ENCODE results near the gene TOX3. TPM values are rescaled to one million over a fixed set of nuclear protein-coding genes. Genes with fewer than 3 reads are reported as not detected.

The TOX3 gene
- total RNA-seq, 1 experiment from 2014 or later, result 20.2 TPM

DNA sequence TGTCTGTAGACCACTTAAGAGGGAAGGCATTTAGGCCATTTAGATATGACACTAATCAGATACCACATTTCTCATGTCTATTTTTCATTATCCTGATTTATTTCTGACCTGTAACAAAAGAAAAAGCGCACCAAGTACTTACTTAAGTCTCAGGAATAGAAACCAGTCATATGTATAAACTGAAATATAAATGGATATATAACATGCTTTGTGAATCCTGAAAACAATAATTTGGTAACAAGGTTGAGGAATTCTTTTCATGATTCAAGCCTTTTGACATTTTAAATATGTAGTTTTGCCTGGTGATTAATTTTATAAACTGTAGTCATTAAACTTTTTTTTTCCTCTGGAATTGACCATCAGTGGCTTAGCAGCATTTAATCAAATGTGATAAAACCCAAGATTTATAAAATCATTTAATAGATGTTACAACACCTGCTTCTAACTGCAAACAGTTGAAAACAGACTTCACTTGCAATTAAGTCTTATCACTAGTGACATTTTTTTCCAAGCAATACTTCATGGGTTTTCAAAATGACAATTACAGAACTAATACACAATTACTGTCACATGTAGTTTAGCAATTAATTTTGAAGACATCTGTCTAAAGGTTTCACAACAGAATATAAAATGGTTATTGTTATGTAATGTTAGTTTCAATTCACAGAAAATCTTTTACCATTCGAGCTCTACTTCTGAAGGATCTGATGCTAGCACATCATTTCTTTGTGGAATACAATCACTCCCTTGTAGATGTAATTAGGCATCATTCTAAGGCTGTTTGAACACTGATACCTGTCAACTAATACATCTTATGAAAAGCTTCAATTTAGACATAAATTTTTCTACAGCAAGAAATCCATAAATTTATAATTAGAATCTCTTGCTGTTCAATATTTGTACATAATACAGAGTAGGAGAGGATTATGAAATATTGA, 110.3 kb downstream of the TOX3 start:
- peaks cover 27 to 34% (median 31%) of the 10 kb centered on the region in 3 experiments for H3K36me3 Mint-ChIP-seq (ENCODE audit: insufficient read depth in 1 of 3, low read depth in 3 of 3)
- no CpG with 5 or more reads among the region's 2 CpGs for WGBS (ENCODE audit: extremely low coverage, insufficient read length, low lambda C conversion rate)
- H3K27me3 ChIP-seq (ENCODE audit: insufficient read depth, low read length), result no peaks in the 10 kb centered on the region
- H2BK5ac ChIP-seq (ENCODE audit: insufficient read length, low read length), result no peak overlapping the region
- no peaks in the 10 kb centered on the region for H4K20me1 ChIP-seq (ENCODE audit: control insufficient read depth, insufficient read depth, insufficient read length)
- H2BK120ac ChIP-seq (ENCODE audit: low read depth, low read length, poor library complexity, severe bottlenecking), result no peak overlapping the region
- no peak overlapping the region for H2BK15ac ChIP-seq (ENCODE audit: low read depth, low read length)
- no peak overlapping the region for H3K23ac ChIP-seq (ENCODE audit: insufficient read length, low read depth, low read length)
- no peak overlapping the region for H3K27ac ChIP-seq (ENCODE audit: insufficient read length, low read depth, low read length)
- no peak overlapping the region for H3K27ac Mint-ChIP-seq
- no peak overlapping the region for H2AFZ ChIP-seq (ENCODE audit: low read length)
- H3K23me2 ChIP-seq (ENCODE audit: insufficient read length, low read depth, low read length, poor library complexity, severe bottlenecking), result no peaks in the 10 kb centered on the region
- H3K79me2 ChIP-seq (ENCODE audit: insufficient read depth, low read length), result no peaks in the 10 kb centered on the region
- H3K14ac ChIP-seq (ENCODE audit: insufficient read depth, low read length), result no peak overlapping the region
- no peak overlapping the region for H4K8ac ChIP-seq (replicated peaks; ENCODE audit: insufficient read length, low read depth, low read length)
- H4K91ac ChIP-seq (ENCODE audit: insufficient read length, low read depth, low read length), result no peak overlapping the region
- H3K4me1 ChIP-seq (ENCODE audit: insufficient read depth, low read length), result peaks cover 4% of the 10 kb centered on the region; the same call in 1 of the 2 replicates
- no peak overlapping the region for H3K18ac ChIP-seq (ENCODE audit: insufficient read length, low read depth, low read length)
- DNase-seq, result no peak
- no peak overlapping the region for H4K5ac ChIP-seq (ENCODE audit: insufficient read length, low read depth, low read length)
- no peak overlapping the region for H3K56ac ChIP-seq (ENCODE audit: insufficient read length, low read depth, low read length)
- H3K4me2 ChIP-seq (ENCODE audit: insufficient read depth, insufficient read length, low read length), result no peak overlapping the region
- no peak overlapping the region for H3K9ac ChIP-seq (ENCODE audit: extremely low read depth, insufficient read length, low read length)
- no peak overlapping the region for H2BK12ac ChIP-seq (ENCODE audit: insufficient read length, low read depth, low read length)
- H3K27me3 Mint-ChIP-seq (ENCODE audit: low read depth), result no peaks in the 10 kb centered on the region
- H3K4me3 Mint-ChIP-seq, result no peak overlapping the region
- H3K9me3 Mint-ChIP-seq, result peaks cover 8 to 11% of the 10 kb centered on the region in 2 experiments
- TF ChIP-seq, protein P1, sequence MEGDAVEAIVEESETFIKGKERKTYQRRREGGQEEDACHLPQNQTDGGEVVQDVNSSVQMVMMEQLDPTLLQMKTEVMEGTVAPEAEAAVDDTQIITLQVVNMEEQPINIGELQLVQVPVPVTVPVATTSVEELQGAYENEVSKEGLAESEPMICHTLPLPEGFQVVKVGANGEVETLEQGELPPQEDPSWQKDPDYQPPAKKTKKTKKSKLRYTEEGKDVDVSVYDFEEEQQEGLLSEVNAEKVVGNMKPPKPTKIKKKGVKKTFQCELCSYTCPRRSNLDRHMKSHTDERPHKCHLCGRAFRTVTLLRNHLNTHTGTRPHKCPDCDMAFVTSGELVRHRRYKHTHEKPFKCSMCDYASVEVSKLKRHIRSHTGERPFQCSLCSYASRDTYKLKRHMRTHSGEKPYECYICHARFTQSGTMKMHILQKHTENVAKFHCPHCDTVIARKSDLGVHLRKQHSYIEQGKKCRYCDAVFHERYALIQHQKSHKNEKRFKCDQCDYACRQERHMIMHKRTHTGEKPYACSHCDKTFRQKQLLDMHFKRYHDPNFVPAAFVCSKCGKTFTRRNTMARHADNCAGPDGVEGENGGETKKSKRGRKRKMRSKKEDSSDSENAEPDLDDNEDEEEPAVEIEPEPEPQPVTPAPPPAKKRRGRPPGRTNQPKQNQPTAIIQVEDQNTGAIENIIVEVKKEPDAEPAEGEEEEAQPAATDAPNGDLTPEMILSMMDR (conservative IDR thresholded peaks at IDR 0.05), result no peak
- H3T11ph ChIP-seq (ENCODE audit: low read length), result no peak overlapping the region
- H2BK20ac ChIP-seq (ENCODE audit: low read depth, low read length, poor library complexity, severe bottlenecking), result no peak overlapping the region
- H2AK5ac ChIP-seq (ENCODE audit: insufficient read length, low read length), result no peak overlapping the region
- no peak overlapping the region for H3K4ac ChIP-seq (ENCODE audit: low read depth, low read length)
- H3K9me3 ChIP-seq (ENCODE audit: control insufficient read depth, low read depth, low read length), result no peaks in the 10 kb centered on the region
- H3K79me1 ChIP-seq (ENCODE audit: insufficient read depth, low read depth, low read length, poor library complexity, severe bottlenecking), result no peaks in the 10 kb centered on the region
- H3K4me1 Mint-ChIP-seq, result peaks cover 22% of the 10 kb centered on the region in 2 experiments

Data from H9 (cell line).